Measurements from ENCODE around the gene NDUFAB1.
"Not testable (repeated sequence)": the region's sequence is repeated elsewhere in the genome, so short reads cannot be mapped to it uniquely, and the experiment has no call there.

DNA sequence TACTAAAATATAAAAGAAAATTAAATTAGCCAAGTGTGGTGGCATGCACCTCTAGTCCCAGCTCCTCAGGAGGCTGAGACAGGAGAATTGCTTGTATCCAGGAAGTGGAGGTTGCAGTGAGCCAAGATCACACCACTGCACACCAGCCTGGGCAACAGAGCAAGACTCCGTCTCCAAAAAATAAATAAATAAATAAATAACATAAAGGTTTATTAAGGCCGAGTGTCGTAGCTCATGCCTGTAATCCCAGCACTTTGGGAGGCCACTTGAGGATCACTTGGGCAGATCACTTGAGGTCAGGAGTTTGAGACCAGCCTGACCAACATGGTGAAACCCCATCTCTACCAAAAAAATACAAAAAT is 55.3 kb downstream of the NDUFAB1 start:
- TF ChIP-seq, protein P1, sequence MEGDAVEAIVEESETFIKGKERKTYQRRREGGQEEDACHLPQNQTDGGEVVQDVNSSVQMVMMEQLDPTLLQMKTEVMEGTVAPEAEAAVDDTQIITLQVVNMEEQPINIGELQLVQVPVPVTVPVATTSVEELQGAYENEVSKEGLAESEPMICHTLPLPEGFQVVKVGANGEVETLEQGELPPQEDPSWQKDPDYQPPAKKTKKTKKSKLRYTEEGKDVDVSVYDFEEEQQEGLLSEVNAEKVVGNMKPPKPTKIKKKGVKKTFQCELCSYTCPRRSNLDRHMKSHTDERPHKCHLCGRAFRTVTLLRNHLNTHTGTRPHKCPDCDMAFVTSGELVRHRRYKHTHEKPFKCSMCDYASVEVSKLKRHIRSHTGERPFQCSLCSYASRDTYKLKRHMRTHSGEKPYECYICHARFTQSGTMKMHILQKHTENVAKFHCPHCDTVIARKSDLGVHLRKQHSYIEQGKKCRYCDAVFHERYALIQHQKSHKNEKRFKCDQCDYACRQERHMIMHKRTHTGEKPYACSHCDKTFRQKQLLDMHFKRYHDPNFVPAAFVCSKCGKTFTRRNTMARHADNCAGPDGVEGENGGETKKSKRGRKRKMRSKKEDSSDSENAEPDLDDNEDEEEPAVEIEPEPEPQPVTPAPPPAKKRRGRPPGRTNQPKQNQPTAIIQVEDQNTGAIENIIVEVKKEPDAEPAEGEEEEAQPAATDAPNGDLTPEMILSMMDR (IDR thresholded peaks at IDR 0.05): not testable (repeated sequence)
- TF ChIP-seq POLR2A (IDR thresholded peaks at IDR 0.05): not testable (repeated sequence)
